CD14-positive monocyte (primary cell): ENCODE results near the gene ACVR1. TPM values are rescaled to one million over a fixed set of nuclear protein-coding genes. Genes with fewer than 3 reads are reported as not detected.

Experiments
- DNase-seq, 3 donors: peaks; one replicate each; pipeline ENCODE4 v3.0.0-alpha.2; 2011 to 2022
- H2AFZ ChIP-seq: 2 replicates; pipeline ENCODE4 v1.6.0; 2012; ENCODE audit warnings: mild to moderate bottlenecking, low read depth, low read length, inconsistent platforms; ENCODE audit not compliant: insufficient read depth, poor library complexity, severe bottlenecking
- H3K27ac ChIP-seq, 2 donors: 1 replicate in 1 of 2; 2 replicates in 1 of 2; pipeline ENCODE4 v1.5.1; 2012 to 2013; ENCODE audit warnings: low read length in 2 of 2, control low read depth in 1 of 2, inconsistent platforms in 1 of 2, low read depth in 1 of 2, mild to moderate bottlenecking in 1 of 2
- H3K27me3 ChIP-seq, 2 donors: one replicate each; pipeline versions ENCODE4 v1.6.0 to v1.6.1; 2011 to 2013; ENCODE audit warnings: low read length in 2 of 2; ENCODE audit not compliant: control insufficient read depth in 2 of 2, insufficient read depth in 2 of 2
- H3K36me3 ChIP-seq, 2 donors: replicated peaks in 1 of 2; 1 replicate in 1 of 2; 2 replicates in 1 of 2; pipeline versions ENCODE4 v1.5.1 to v1.6.1; 2012 to 2013; ENCODE audit warnings: low read length in 2 of 2, control low read depth in 1 of 2, inconsistent platforms in 1 of 2, mild to moderate bottlenecking in 1 of 2; ENCODE audit not compliant: insufficient read depth in 2 of 2, control insufficient read depth in 1 of 2
- H3K4me1 ChIP-seq, 2 donors: 1 replicate in 1 of 2; 2 replicates in 1 of 2; pipeline versions ENCODE4 v1.5.1 to v1.6.1; 2012 to 2013; ENCODE audit warnings: low read length in 2 of 2, control low read depth in 1 of 2, inconsistent platforms in 1 of 2, mild to moderate bottlenecking in 1 of 2, moderate library complexity in 1 of 2; ENCODE audit not compliant: insufficient read depth in 2 of 2, control insufficient read depth in 1 of 2
- H3K4me2 ChIP-seq: replicated peaks from 2 replicates; pipeline ENCODE3; 2012; ENCODE audit warnings: low read length, moderate library complexity, mild to moderate bottlenecking; ENCODE audit not compliant: poor library complexity, severe bottlenecking; ENCODE audit errors: extremely low read depth
- H3K4me3 ChIP-seq, 3 experiments: fragments of 200-600 bp in 1 of 3; sonication (generic) in 1 of 3; replicated peaks in 1 of 3; 1 replicate in 2 of 3; 2 replicates in 1 of 3; pipeline ENCODE4 v1.5.1; 2011 to 2013; ENCODE audit warnings: low read length in 3 of 3, mild to moderate bottlenecking in 3 of 3, control low read depth in 2 of 3, low read depth in 2 of 3, inconsistent platforms in 1 of 3, moderate library complexity in 1 of 3
- H3K79me2 ChIP-seq: 2 replicates; pipeline ENCODE4 v1.6.0; 2012; ENCODE audit warnings: mild to moderate bottlenecking, control low read depth, inconsistent platforms, low read length, moderate library complexity; ENCODE audit not compliant: insufficient read depth
- H3K9ac ChIP-seq: 2 replicates; pipeline ENCODE4 v1.6.0; 2017; ENCODE audit warnings: low read length, mild to moderate bottlenecking; ENCODE audit not compliant: insufficient read depth, poor library complexity, severe bottlenecking
- H3K9me3 ChIP-seq, 2 donors: replicated peaks in 1 of 2; 1 replicate in 1 of 2; 2 replicates in 1 of 2; pipeline versions ENCODE4 v1.5.1 to v1.6.1; 2012 to 2013; ENCODE audit warnings: low read length in 2 of 2, control low read depth in 1 of 2; ENCODE audit not compliant: control insufficient read depth in 1 of 2, insufficient read depth in 1 of 2
- H4K20me1 ChIP-seq: 2 replicates; pipeline ENCODE4 v1.6.0; 2012; ENCODE audit warnings: mild to moderate bottlenecking, low read length, control low read depth, moderate library complexity; ENCODE audit not compliant: insufficient read depth
- H3K27ac Mint-ChIP-seq, 7 donors: one replicate each; pipeline ENCODE4 v1.8.0; 2020; ENCODE audit warnings: mild to moderate bottlenecking in 7 of 7, mixed read lengths in 7 of 7, moderate library complexity in 6 of 7, inconsistent platforms in 2 of 7
- H3K27me3 Mint-ChIP-seq, 3 donors: one replicate each; pipeline ENCODE4 v1.8.0; 2021 to 2022; ENCODE audit warnings: low read depth in 3 of 3, mild to moderate bottlenecking in 3 of 3, mixed read lengths in 3 of 3, moderate library complexity in 3 of 3, inconsistent platforms in 1 of 3
- H3K36me3 Mint-ChIP-seq, 2 donors: one replicate each; pipeline ENCODE4 v1.8.0; 2020; ENCODE audit warnings: mixed read lengths in 2 of 2, inconsistent platforms in 1 of 2, mild to moderate bottlenecking in 1 of 2
- H3K4me1 Mint-ChIP-seq: one replicate; pipeline ENCODE4 v1.8.0; 2020; ENCODE audit warnings: mild to moderate bottlenecking, mixed read lengths
- H3K4me3 Mint-ChIP-seq, 2 donors: one replicate each; pipeline ENCODE4 v1.8.0; 2020; ENCODE audit warnings: mild to moderate bottlenecking in 2 of 2, mixed read lengths in 2 of 2, moderate library complexity in 1 of 2
- H3K9me3 Mint-ChIP-seq, 7 donors: one replicate each; pipeline ENCODE4 v1.8.0; 2020 to 2022; ENCODE audit warnings: mixed read lengths in 7 of 7, mild to moderate bottlenecking in 6 of 7, moderate library complexity in 6 of 7, inconsistent platforms in 2 of 7
- WGBS: methylation state at CpG from one replicate; pipeline ENCODE4 v1.1.5; 2013; ENCODE audit warnings: missing lambda C conversion rate; ENCODE audit not compliant: insufficient coverage; 5-methylcytosine and 5-hydroxymethylcytosine counted together
- intact Hi-C, 2 donors: fragments of 100-400 bp; cut with micrococcal nuclease; formaldehyde crosslinking; loops; one replicate each; pipeline versions ENCODE4 v1.15.0 to v1.15.1; 2023
- polyA plus RNA-seq, 3 donors: library from polyadenylated mRNA; depleted of rRNA in 1 of 3; unstranded in 2 of 3; stranded (reverse) in 1 of 3; fragments of 300-500 nt in 2 of 3; fragments of >200 nt in 1 of 3; fragmentation: Illumina TruSeq in 2 of 3; gene quantifications; 1 replicate in 2 of 3; 2 replicates in 1 of 3; pipeline ENCODE4 v1.2.3, GENCODE V29; 2012 to 2021
- TF ChIP-seq, protein P1 (sequence below): fragments of 200-600 bp; IDR thresholded peaks from one replicate; pipeline ENCODE4 v1.8.0; 2022; ENCODE audit warnings: antibody characterized with exemption, mild to moderate bottlenecking

Gene ACVR1
- polyA plus RNA-seq, 3 donors = 2.8 to 13.4 (median 4.9) TPM

DNA sequence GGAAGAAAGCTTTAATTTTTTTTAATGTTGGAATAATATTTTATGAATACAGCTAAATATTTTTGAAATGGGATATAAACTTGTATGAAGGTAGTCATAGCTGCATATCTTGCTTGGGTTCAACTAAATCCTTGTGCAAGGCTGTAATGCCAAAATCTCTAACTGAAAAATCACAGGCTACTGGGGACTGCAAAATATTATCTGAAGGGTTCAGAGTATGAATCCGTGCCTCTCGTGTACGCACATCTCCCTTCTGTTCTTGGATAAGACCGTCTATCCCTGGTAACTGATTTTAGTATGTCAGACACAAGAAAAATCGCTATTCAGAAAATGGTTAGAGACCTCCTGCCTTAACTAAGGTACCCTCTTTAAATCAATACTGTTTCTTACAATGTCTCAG is 71.8 kb downstream of the ACVR1 start:
- H3K27ac ChIP-seq = no peak overlapping the region
- intact Hi-C loops = no loop called here
- H3K4me2 ChIP-seq = no peak overlapping the region
- no peak overlapping the region for H3K9ac ChIP-seq
- peaks cover 0 to 7% of the 10 kb centered on the region in 2 donors for H3K36me3 ChIP-seq
- TF ChIP-seq, protein P1, sequence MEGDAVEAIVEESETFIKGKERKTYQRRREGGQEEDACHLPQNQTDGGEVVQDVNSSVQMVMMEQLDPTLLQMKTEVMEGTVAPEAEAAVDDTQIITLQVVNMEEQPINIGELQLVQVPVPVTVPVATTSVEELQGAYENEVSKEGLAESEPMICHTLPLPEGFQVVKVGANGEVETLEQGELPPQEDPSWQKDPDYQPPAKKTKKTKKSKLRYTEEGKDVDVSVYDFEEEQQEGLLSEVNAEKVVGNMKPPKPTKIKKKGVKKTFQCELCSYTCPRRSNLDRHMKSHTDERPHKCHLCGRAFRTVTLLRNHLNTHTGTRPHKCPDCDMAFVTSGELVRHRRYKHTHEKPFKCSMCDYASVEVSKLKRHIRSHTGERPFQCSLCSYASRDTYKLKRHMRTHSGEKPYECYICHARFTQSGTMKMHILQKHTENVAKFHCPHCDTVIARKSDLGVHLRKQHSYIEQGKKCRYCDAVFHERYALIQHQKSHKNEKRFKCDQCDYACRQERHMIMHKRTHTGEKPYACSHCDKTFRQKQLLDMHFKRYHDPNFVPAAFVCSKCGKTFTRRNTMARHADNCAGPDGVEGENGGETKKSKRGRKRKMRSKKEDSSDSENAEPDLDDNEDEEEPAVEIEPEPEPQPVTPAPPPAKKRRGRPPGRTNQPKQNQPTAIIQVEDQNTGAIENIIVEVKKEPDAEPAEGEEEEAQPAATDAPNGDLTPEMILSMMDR = no peak
- H3K27me3 Mint-ChIP-seq = no peaks in the 10 kb centered on the region
- H3K4me1 ChIP-seq = no peaks in the 10 kb centered on the region
- 100% methylated on average over 5 of the region's 5 CpGs for WGBS
- peaks cover 21 to 27% of the 10 kb centered on the region in 2 donors for H3K36me3 Mint-ChIP-seq
- H3K4me3 ChIP-seq = no peak overlapping the region
- H3K4me1 Mint-ChIP-seq = no peaks in the 10 kb centered on the region
- H3K9me3 ChIP-seq = no peaks in the 10 kb centered on the region
- no peaks in the 10 kb centered on the region for H4K20me1 ChIP-seq
- no peak for DNase-seq
- H3K27me3 ChIP-seq = no peaks in the 10 kb centered on the region
- H3K9me3 Mint-ChIP-seq = no peaks in the 10 kb centered on the region
- H3K27ac Mint-ChIP-seq = no peak overlapping the region
- no peak overlapping the region for H3K4me3 Mint-ChIP-seq
- H2AFZ ChIP-seq = no peak overlapping the region
- no peaks in the 10 kb centered on the region for H3K79me2 ChIP-seq

DNA sequence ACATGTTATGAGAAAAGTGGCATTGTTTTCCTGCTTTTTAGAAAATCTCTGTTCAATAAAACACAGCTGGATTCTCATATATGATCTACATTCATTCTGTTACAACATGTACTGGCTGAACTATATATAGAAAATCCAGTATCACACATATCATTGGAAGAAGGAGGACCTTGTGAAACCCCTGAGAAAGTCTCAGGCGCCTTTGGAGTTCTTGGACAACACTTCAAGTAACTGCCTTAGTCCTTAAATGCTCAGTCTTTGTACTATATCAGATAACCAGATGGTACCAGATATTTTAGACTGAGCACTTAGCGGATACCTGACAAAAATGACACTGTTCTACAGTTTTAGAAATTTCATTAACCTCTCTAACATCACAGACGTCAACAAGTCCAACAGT is 72.2 kb downstream of the ACVR1 start:
- H3K4me2 ChIP-seq = no peak overlapping the region
- no peaks in the 10 kb centered on the region for H3K79me2 ChIP-seq
- 75% methylated on average over 1 of the region's 3 CpGs for WGBS

More for the DNA sequence above, 72.2 kb downstream of the ACVR1 start:
- no peak overlapping the region for H3K4me3 Mint-ChIP-seq
- intact Hi-C loops = no loop called here
- Histone ChIP-seq H3K4me1 (no peaks in the 10 kb centered on the region), H3K9ac (no peak overlapping the region), H3K27ac (no peak overlapping the region), H3K4me3 (no peak overlapping the region), H4K20me1 (no peaks in the 10 kb centered on the region), H2AFZ (no peak overlapping the region), H3K27me3 (no peaks in the 10 kb centered on the region), H3K36me3 (peaks cover 0 to 7% of the 10 kb centered on the region in 2 donors), H3K9me3 (no peaks in the 10 kb centered on the region)
- TF ChIP-seq, protein P1 = no peak
- no peaks in the 10 kb centered on the region for H3K9me3 Mint-ChIP-seq
- no peaks in the 10 kb centered on the region for H3K27me3 Mint-ChIP-seq
- H3K27ac Mint-ChIP-seq = no peak overlapping the region
- no peaks in the 10 kb centered on the region for H3K4me1 Mint-ChIP-seq
- no peak for DNase-seq
- H3K36me3 Mint-ChIP-seq = peaks cover 21 to 30% of the 10 kb centered on the region in 2 donors
